Testis (tissue), 3 donors: ENCODE measurements around the gene TRPM3. TPM values are rescaled to one million over a fixed set of nuclear protein-coding genes. Genes with fewer than 3 reads are reported as not detected.

Experiments used
- DNase-seq: peaks from one replicate; pipeline ENCODE4 v3.0.0-alpha.2; 2019
- H3K27ac ChIP-seq, 2 donors: fragments of 200-600 bp; sonication (generic); one replicate each; pipeline ENCODE4 v1.5.1; 2019
- H3K27me3 ChIP-seq: fragments of 200-600 bp; sonication (generic); one replicate; pipeline ENCODE4 v1.5.1; 2019
- H3K36me3 ChIP-seq: fragments of 200-600 bp; sonication (generic); one replicate; pipeline ENCODE4 v1.5.1; 2017; ENCODE audit warnings: low read depth; ENCODE audit errors: missing control alignments
- H3K4me1 ChIP-seq: fragments of 200-600 bp; sonication (generic); one replicate; pipeline ENCODE4 v1.5.1; 2019
- H3K4me3 ChIP-seq, 2 donors: fragments of 200-600 bp; sonication (generic); one replicate each; pipeline ENCODE4 v1.5.1; 2017 to 2019
- H3K9me3 ChIP-seq: fragments of 200-600 bp; sonication (generic); one replicate; pipeline ENCODE4 v1.5.1; 2017
- CTCF ChIP-seq, 3 experiments: fragments of 450-650 bp in 2 of 3; fragments of 200-600 bp in 1 of 3; sonication (generic) in 1 of 3; IDR thresholded peaks; one replicate each; pipeline ENCODE4 v1.5.1; 2016 to 2019; ENCODE audit warnings: antibody characterized with exemption in 3 of 3, mild to moderate bottlenecking in 2 of 3, moderate library complexity in 1 of 3
- POLR2A ChIP-seq: fragments of 450-650 bp; IDR thresholded peaks from one replicate; pipeline ENCODE4 v1.6.1; 2017; ENCODE audit warnings: antibody characterized with exemption, mild to moderate bottlenecking, moderate library complexity
- WGBS, 2 donors: methylation state at CpG; one replicate each; pipeline ENCODE4 v1.1.5; 2018; 5-methylcytosine and 5-hydroxymethylcytosine counted together
- intact Hi-C: fragments of 100-400 bp; cut with DNase I; formaldehyde crosslinking; loops from one replicate; pipeline ENCODE4 v1.15.1; 2023; ENCODE audit warnings: low total_unique reads
- polyA plus RNA-seq: library from polyadenylated mRNA; stranded (reverse); fragments of 350-450 nt; fragmentation: Illumina TruSeq; extraction: RNeasy Lipid Tissue Mini Kit (QIAGEN cat#74804); gene quantifications from one replicate; pipeline ENCODE4 v1.2.3, GENCODE V29; 2014; ENCODE audit warnings: low read depth, low replicate concordance; ENCODE audit not compliant: insufficient read depth
- total RNA-seq, 2 donors: library from RNA; depleted of rRNA; stranded (reverse); fragments of >200 nt; gene quantifications; one replicate each; pipeline ENCODE4 v1.2.3, GENCODE V29; 2016

TRPM3 gene
- total and polyA plus RNA-seq, 3 donors from 2014 or later = 4.1 to 54.3 (median 43.9) TPM

- DNase-seq = peak; percentile 87
- intact Hi-C loops = no loop called here
- no peaks in the 10 kb centered on the region for H3K27me3 ChIP-seq
- peak overlapping the region in 1 of 2 donors; percentile 5 for H3K4me3 ChIP-seq
- H3K36me3 ChIP-seq = no peaks in the 10 kb centered on the region
- TF ChIP-seq CTCF (IDR thresholded peaks at IDR 0.05) = no peak
- TF ChIP-seq POLR2A = no peak
- no peaks in the 10 kb centered on the region for H3K9me3 ChIP-seq
- WGBS, 2 donors = 30 to 44% methylated on average over 5 of the region's 5 CpGs
- H3K4me1 ChIP-seq = no peaks in the 10 kb centered on the region
- peak overlapping the region; percentile 31 to 39 for H3K27ac ChIP-seq
Measured at GRCh38 chr9:71096421-71097108, 24.9 kb downstream of the TRPM3 start.

GRCh38 chr9:71094708-71095251 lies 26.6 kb downstream of the TRPM3 start:
- H3K27me3 ChIP-seq = no peaks in the 10 kb centered on the region
- no peak overlapping the region for H3K27ac ChIP-seq
- no peak for DNase-seq
- intact Hi-C loops = no loop called here
- H3K4me3 ChIP-seq = no peak overlapping the region
- no peaks in the 10 kb centered on the region for H3K4me1 ChIP-seq
- H3K36me3 ChIP-seq = no peaks in the 10 kb centered on the region
- H3K9me3 ChIP-seq = no peaks in the 10 kb centered on the region
- WGBS, 2 donors = 79 to 81% methylated on average over 4 of the region's 4 CpGs
- TF ChIP-seq POLR2A = no peak
- no peak for TF ChIP-seq CTCF (IDR thresholded peaks at IDR 0.05)

- Histone ChIP-seq H3K27ac (no peak overlapping the region), H3K4me3 (no peak overlapping the region), H3K4me1 (no peaks in the 10 kb centered on the region), H3K36me3 (no peaks in the 10 kb centered on the region), H3K9me3 (no peaks in the 10 kb centered on the region), H3K27me3 (no peaks in the 10 kb centered on the region)
- no peak for TF ChIP-seq POLR2A
- TF ChIP-seq CTCF (IDR thresholded peaks at IDR 0.05) = no peak
- intact Hi-C loops = no loop called here
- no peak for DNase-seq
Measured at GRCh38 chr9:71090896-71091295, 30.5 kb downstream of the TRPM3 start.

- H3K27me3 ChIP-seq = no peaks in the 10 kb centered on the region
- no peaks in the 10 kb centered on the region for H3K36me3 ChIP-seq
- TF ChIP-seq POLR2A = no peak
- TF ChIP-seq CTCF (IDR thresholded peaks at IDR 0.05) = no peak
- no peak overlapping the region for H3K4me3 ChIP-seq
- no peak for DNase-seq
- no peak overlapping the region for H3K27ac ChIP-seq
- no peaks in the 10 kb centered on the region for H3K4me1 ChIP-seq
- intact Hi-C loops = no loop called here
- no peaks in the 10 kb centered on the region for H3K9me3 ChIP-seq
- WGBS, 2 donors = 95% methylated on average over 2 of the region's 2 CpGs
Measured at GRCh38 chr9:71079451-71079850, 42.0 kb downstream of the TRPM3 start.

GRCh38 chr9:71076096-71076495 lies 45.3 kb downstream of the TRPM3 start:
- intact Hi-C loops = no loop called here
- DNase-seq = no peak
- WGBS, 2 donors = 88% methylated on average over 6 of the region's 6 CpGs
- no peak for TF ChIP-seq POLR2A
- TF ChIP-seq CTCF (IDR thresholded peaks at IDR 0.05) = no peak
- no peaks in the 10 kb centered on the region for H3K27me3 ChIP-seq
- H3K27ac ChIP-seq = no peak overlapping the region
- no peak overlapping the region for H3K4me3 ChIP-seq
- no peaks in the 10 kb centered on the region for H3K4me1 ChIP-seq
- H3K36me3 ChIP-seq = no peaks in the 10 kb centered on the region
- no peaks in the 10 kb centered on the region for H3K9me3 ChIP-seq
